Left renal pelvis (tissue), 4 donors: ENCODE data around the gene MACROH2A2. TPM values are rescaled to one million over a fixed set of nuclear protein-coding genes. Genes with fewer than 3 reads are reported as not detected.
"Not testable (repeated sequence)": the region's sequence is repeated elsewhere in the genome, so short reads cannot be mapped to it uniquely, and the experiment has no call there.

Experiments
- DNase-seq, 4 donors: peaks; one replicate each; pipeline ENCODE4 v3.0.0-alpha.2; 2013; ENCODE audit warnings: low read depth in 4 of 4, low spot score in 3 of 4
- polyA plus RNA-seq, 4 donors: library from polyadenylated mRNA; unstranded; fragments of 120-200 nt; gene quantifications; one replicate each; pipeline ENCODE4 v1.2.1, GENCODE V29; 2013; ENCODE audit not compliant: insufficient read length in 4 of 4

MACROH2A2 gene
- 10 to 100 TPM; 39.8 to 89.9 (median 76.9) TPM for polyA plus RNA-seq

- peak; percentile 68 to 74 (median 72) for DNase-seq
Observed at GRCh38 chr10:70052462-70053217, at the start of gene MACROH2A2. Gene MACROH2A2 (plus strand): TSS chr10:70052846. CDS start chr10:70075659, 22,813 bp downstream.

- no peak for DNase-seq
Observed at GRCh38 chr10:70007116-70007820, 45.4 kb upstream of the MACROH2A2 start.

GRCh38 chr10:70031215-70031614 lies 21.4 kb upstream of the MACROH2A2 start:
- DNase-seq = no peak

GRCh38 chr10:70032667-70033289 lies 19.9 kb upstream of the MACROH2A2 start:
- DNase-seq = no peak

- DNase-seq = no peak
Observed at GRCh38 chr10:70034232-70034631, 18.4 kb upstream of the MACROH2A2 start.

- no peak for DNase-seq
Observed at GRCh38 chr10:70035531-70035930, 17.1 kb upstream of the MACROH2A2 start.

- no peak for DNase-seq
Observed at GRCh38 chr10:70038923-70039322, 13.7 kb upstream of the MACROH2A2 start.

GRCh38 chr10:70041016-70041415 lies 11.6 kb upstream of the MACROH2A2 start:
- DNase-seq = no peak

- DNase-seq = not testable (repeated sequence)
Observed at GRCh38 chr10:70041739-70042138, 10.9 kb upstream of the MACROH2A2 start.

- DNase-seq = not testable (repeated sequence)
Observed at GRCh38 chr10:70047066-70047465, 5.6 kb upstream of the MACROH2A2 start.

- no peak for DNase-seq
Observed at GRCh38 chr10:70048030-70048723, 4.5 kb upstream of the MACROH2A2 start.

- DNase-seq = no peak
Observed at GRCh38 chr10:70051848-70052247, 798 bp upstream of the MACROH2A2 start.

- DNase-seq = peak in 1 of 4 donors; percentile 18
Observed at GRCh38 chr10:70053218-70053840, 683 bp downstream of the MACROH2A2 start.

- peak in 2 of 4 donors; percentile 10 to 36 for DNase-seq
Observed at GRCh38 chr10:70053841-70054288, 1.2 kb downstream of the MACROH2A2 start.

- no peak for DNase-seq
Observed at GRCh38 chr10:70054902-70055301, 2.3 kb downstream of the MACROH2A2 start.

- no peak for DNase-seq
Observed at GRCh38 chr10:70055550-70055949, 2.9 kb downstream of the MACROH2A2 start.

- no peak for DNase-seq
Observed at GRCh38 chr10:70057306-70057705, 4.7 kb downstream of the MACROH2A2 start.

GRCh38 chr10:70060389-70060788 lies 7.7 kb downstream of the MACROH2A2 start:
- DNase-seq = no peak

GRCh38 chr10:70063418-70064098 lies 10.9 kb downstream of the MACROH2A2 start:
- DNase-seq = no peak

GRCh38 chr10:70064486-70064885 lies 11.8 kb downstream of the MACROH2A2 start:
- no peak for DNase-seq
